ENCODE results near the gene LGALS3.

DNA sequence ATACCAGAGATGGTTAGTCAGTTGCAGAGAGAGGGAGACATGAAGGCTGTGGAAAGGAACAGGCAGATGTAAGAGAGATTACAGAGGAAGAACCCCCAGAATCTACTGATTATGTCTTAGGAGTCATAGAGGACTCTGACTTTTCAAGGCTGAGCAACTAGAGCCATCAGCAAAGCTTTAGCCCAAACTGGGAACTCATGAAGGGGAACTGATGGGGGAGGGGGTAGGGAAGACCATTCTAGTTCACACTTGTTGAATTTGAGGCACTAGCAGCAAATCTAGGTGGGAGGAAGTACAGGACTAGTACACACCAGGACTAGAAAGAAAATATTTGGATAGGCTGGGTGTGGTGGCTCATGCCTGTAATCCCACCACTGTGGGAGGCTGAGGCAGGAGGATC is 10.1 kb downstream of the LGALS3 start:
- TF ChIP-seq, protein P1, sequence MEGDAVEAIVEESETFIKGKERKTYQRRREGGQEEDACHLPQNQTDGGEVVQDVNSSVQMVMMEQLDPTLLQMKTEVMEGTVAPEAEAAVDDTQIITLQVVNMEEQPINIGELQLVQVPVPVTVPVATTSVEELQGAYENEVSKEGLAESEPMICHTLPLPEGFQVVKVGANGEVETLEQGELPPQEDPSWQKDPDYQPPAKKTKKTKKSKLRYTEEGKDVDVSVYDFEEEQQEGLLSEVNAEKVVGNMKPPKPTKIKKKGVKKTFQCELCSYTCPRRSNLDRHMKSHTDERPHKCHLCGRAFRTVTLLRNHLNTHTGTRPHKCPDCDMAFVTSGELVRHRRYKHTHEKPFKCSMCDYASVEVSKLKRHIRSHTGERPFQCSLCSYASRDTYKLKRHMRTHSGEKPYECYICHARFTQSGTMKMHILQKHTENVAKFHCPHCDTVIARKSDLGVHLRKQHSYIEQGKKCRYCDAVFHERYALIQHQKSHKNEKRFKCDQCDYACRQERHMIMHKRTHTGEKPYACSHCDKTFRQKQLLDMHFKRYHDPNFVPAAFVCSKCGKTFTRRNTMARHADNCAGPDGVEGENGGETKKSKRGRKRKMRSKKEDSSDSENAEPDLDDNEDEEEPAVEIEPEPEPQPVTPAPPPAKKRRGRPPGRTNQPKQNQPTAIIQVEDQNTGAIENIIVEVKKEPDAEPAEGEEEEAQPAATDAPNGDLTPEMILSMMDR (IDR thresholded peaks at IDR 0.05) = no peak
- TF ChIP-seq POLR2A (IDR thresholded peaks at IDR 0.05) (no peak), EP300 (IDR thresholded peaks at IDR 0.05) (no peak), POLR2AphosphoS5 (IDR thresholded peaks at IDR 0.05) (no peak)
